GM12892 (cell line): ENCODE data around the gene CEP350.

Experiments used
- POLR2A ChIP-seq: IDR thresholded peaks from 2 replicates; pipeline ENCODE4 v1.6.1; 2011; ENCODE audit warnings: low read depth, low read length, control low read depth
- POLR2AphosphoS5 ChIP-seq: IDR thresholded peaks from 2 replicates; pipeline ENCODE4 v1.6.1; 2011; ENCODE audit warnings: low read depth, low read length, control low read depth
- TAF1 ChIP-seq: IDR thresholded peaks from 2 replicates; pipeline ENCODE4 v1.6.1; 2011; ENCODE audit warnings: low read depth, mild to moderate bottlenecking, control low read depth, low read length, borderline replicate concordance

- TF ChIP-seq POLR2A (no peak), POLR2AphosphoS5 (no peak), TAF1 (no peak)
Measured at GRCh38 chr1:180135535-180135934, 180.9 kb downstream of the CEP350 start.
